Measurements from ENCODE around the gene CHD1. TPM values are rescaled to one million over a fixed set of nuclear protein-coding genes. Genes with fewer than 3 reads are reported as not detected.
A peak's percentile ranks its signal among the peaks of the same experiment; 100 is the strongest.

CHD1 gene
- total RNA-seq, 6 donors from 2014 or later = 23.0 to 95.5 (median 42.0) TPM

DNA sequence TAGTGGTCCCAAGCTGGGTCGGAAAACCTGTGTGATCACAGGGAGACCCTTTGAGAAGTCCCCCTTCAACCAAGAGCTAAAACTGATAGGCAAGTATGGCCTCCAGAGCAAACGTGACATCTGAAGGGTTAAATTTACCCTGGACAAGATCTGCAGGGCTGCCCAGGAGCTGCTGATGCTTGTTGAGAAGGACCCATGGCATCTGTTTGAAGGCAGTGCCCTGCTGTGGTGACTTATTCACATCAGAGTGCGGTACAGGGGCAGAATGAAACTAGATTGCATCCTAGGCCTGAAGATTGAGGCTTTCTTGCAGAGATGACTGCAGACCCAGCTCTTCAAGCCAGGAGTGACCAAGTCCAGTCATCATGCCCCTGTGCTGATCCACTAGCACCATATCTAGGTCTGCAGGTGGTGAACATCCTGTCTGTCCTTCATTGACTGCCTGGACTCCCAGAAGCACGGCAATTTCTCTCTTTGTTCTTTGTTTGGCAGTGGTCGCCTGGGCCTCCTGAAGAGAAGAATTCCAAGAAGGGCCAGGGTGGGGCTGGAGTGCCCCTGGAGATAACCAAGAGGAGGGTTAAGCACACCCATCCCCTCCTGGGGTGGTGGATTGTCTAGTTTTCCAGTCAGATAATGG, 25.7 kb upstream of the CHD1 start:
- H3K27ac ChIP-seq = no peak overlapping the region
- no peaks in the 10 kb centered on the region for H3K36me3 ChIP-seq
- H3K4me3 ChIP-seq = no peak overlapping the region
- DNase-seq (no peak), ATAC-seq (ENCODE audit: low FRiP score in 2 of 2) (no peak)
- H3K4me1 ChIP-seq = no peaks in the 10 kb centered on the region
- H3K27me3 ChIP-seq = no peaks in the 10 kb centered on the region
- no peaks in the 10 kb centered on the region for H3K9me3 ChIP-seq
- TF ChIP-seq POLR2A (IDR thresholded peaks at IDR 0.05) = no peak
- no peak for TF ChIP-seq POLR2AphosphoS5 (IDR thresholded peaks at IDR 0.05)
- TF ChIP-seq EP300 (IDR thresholded peaks at IDR 0.05) = no peak
- no peak for TF ChIP-seq CTCF (IDR thresholded peaks at IDR 0.05)
- 86 to 89% methylated on average over 5 of the region's 5 CpGs for WGBS, 2 donors

DNA sequence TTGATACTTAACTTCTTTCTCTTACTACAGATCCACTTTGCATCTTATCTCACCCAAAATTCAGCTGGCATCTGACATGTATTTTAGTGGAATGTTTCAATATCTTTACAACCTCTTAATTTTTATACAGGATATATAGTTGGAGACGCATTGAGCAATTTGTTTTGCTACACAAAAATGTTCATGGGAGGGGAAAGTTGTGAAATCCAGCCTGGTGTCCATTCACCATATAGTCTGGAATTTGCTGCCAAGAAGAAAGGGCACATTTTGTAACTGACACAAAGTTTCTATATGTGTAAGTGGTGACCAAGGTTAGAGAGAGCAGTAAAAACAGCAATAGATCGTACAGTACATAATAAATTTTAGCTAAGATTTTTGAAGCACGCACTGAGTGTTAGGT, 14.0 kb upstream of the CHD1 start:
- WGBS, 2 donors = 77 to 80% methylated on average over 3 of the region's 3 CpGs
- DNase-seq = no peak
- no peaks in the 10 kb centered on the region for H3K9me3 ChIP-seq

DNA sequence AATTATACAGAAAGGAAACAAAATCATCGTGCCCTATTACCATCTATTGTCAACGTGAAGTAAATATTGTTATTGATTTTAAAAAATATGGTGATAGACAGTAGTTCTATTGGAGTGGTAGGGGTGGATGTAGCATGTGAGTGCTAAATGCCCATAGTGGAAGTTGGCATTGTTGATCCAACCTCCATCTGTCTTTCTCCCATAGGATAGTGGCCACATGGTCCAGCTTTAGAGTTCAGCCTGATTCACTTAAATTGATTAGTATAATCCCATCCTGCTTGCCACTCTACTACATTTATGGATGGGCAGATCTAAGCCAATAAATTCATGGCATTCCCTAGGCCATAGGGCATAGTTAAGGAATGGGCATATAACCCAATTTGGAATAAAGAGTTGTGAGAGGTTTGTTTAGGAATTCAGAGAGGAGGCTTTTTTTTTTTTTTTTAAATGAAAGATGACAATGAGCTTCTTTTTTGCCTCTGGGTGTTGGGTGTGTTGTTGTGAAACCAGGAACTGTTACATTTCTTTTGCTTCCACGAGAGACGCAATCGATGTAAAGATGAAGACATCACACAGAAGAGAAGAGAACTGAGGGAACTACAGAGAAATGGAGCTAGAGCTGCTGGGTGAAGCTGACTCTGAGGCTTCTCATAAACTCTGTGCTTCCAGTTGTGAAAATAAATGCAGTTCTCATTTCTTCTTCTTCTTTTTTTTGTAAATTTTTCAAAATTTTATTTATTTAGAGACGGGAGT, 12.5 kb upstream of the CHD1 start:
- WGBS, 2 donors = 67 to 69% methylated on average over 6 of the region's 6 CpGs
- ATAC-seq (ENCODE audit: low FRiP score in 2 of 2) (peak in 1 of 2 donors; percentile 70), DNase-seq (no peak)
- no peaks in the 10 kb centered on the region for H3K27me3 ChIP-seq
- TF ChIP-seq EP300 (IDR thresholded peaks at IDR 0.05) (no peak), POLR2AphosphoS5 (IDR thresholded peaks at IDR 0.05) (peak in 1 of 2 donors; percentile 42), CTCF (IDR thresholded peaks at IDR 0.05) (no peak), POLR2A (IDR thresholded peaks at IDR 0.05) (no peak)
- no peaks in the 10 kb centered on the region for H3K9me3 ChIP-seq
- H3K4me1 ChIP-seq = peaks cover 11 to 34% (median 19%) of the 10 kb centered on the region in 4 donors
- H3K4me3 ChIP-seq = no peak overlapping the region
- no peaks in the 10 kb centered on the region for H3K36me3 ChIP-seq
- H3K27ac ChIP-seq = peak overlapping the region; percentile 4 to 74 (median 44)

More for the DNA sequence above, 14.0 kb upstream of the CHD1 start:
- H3K4me1 ChIP-seq = peaks cover 11 to 30% (median 19%) of the 10 kb centered on the region in 4 donors
- no peak overlapping the region for H3K4me3 ChIP-seq
- TF ChIP-seq CTCF (IDR thresholded peaks at IDR 0.05) = no peak
- TF ChIP-seq EP300 (IDR thresholded peaks at IDR 0.05) = no peak
- TF ChIP-seq POLR2AphosphoS5 (IDR thresholded peaks at IDR 0.05) = no peak
- no peak for TF ChIP-seq POLR2A (IDR thresholded peaks at IDR 0.05)
- no peaks in the 10 kb centered on the region for H3K36me3 ChIP-seq
- no peaks in the 10 kb centered on the region for H3K27me3 ChIP-seq
- ATAC-seq (ENCODE audit: low FRiP score in 2 of 2) = no peak
- no peak overlapping the region for H3K27ac ChIP-seq

GRCh38 chr5:98940581-98940980, 11.8 kb upstream of the CHD1 start:
- Histone ChIP-seq H3K27ac (peak overlapping the region in 2 of 4 donors; percentile 60 to 74), H3K36me3 (no peaks in the 10 kb centered on the region), H3K27me3 (no peaks in the 10 kb centered on the region), H3K4me1 (peaks cover 11 to 34% (median 19%) of the 10 kb centered on the region in 4 donors), H3K9me3 (no peaks in the 10 kb centered on the region), H3K4me3 (no peak overlapping the region)
- ATAC-seq (ENCODE audit: low FRiP score in 2 of 2) = peak in 1 of 2 donors; percentile 59
- TF ChIP-seq EP300 (IDR thresholded peaks at IDR 0.05) = no peak
- no peak for TF ChIP-seq POLR2AphosphoS5 (IDR thresholded peaks at IDR 0.05)
- TF ChIP-seq CTCF (IDR thresholded peaks at IDR 0.05) = no peak
- no peak for TF ChIP-seq POLR2A (IDR thresholded peaks at IDR 0.05)
- WGBS, 2 donors = 37 to 49% methylated on average over 2 of the region's 2 CpGs
- no peak for DNase-seq

All from upper lobe of left lung (tissue), 6 donors.